SK-N-SH treated with all-trans-retinoic acid at 6 μM for 48 hours (cell line): ENCODE results near the gene GPATCH3.

Experiments used
- ATAC-seq: fragments of 200-7000 bp; cut with Tn5 transposase; 3 replicates; pipeline ENCODE4 v1.9.1; 2020; ENCODE audit warnings: mild to moderate bottlenecking, moderate library complexity
- BACH2 ChIP-seq: fragments of 250-450 bp; sonication (Bioruptor Pico); IDR thresholded peaks from 2 replicates; pipeline ENCODE4 v1.9.0; 2021; ENCODE audit warnings: mild to moderate bottlenecking, borderline replicate concordance
- CREB5 ChIP-seq: fragments of 250-450 bp; sonication (Bioruptor Pico); IDR thresholded peaks from 2 replicates; pipeline ENCODE4 v1.5.1; 2020; ENCODE audit warnings: low read depth, mild to moderate bottlenecking, moderate library complexity
- CSRNP3 ChIP-seq: fragments of 250-450 bp; sonication (Bioruptor Pico); IDR thresholded peaks from 2 replicates; pipeline ENCODE4 v1.5.1; 2021; ENCODE audit warnings: mild to moderate bottlenecking, moderate library complexity
- GLIS3 ChIP-seq: fragments of 250-450 bp; sonication (Bioruptor Pico); IDR thresholded peaks from 2 replicates; pipeline ENCODE4 v1.5.0; 2020; ENCODE audit warnings: mild to moderate bottlenecking, moderate library complexity
- ISL1 ChIP-seq: fragments of 250-450 bp; sonication (Bioruptor Pico); IDR thresholded peaks from 2 replicates; pipeline ENCODE4 v2.1.2; 2022; ENCODE audit warnings: mild to moderate bottlenecking, moderate library complexity
- OSR1 ChIP-seq: fragments of 250-450 bp; sonication (Bioruptor Pico); IDR thresholded peaks from 2 replicates; pipeline ENCODE4 v1.8.0; 2022; ENCODE audit warnings: moderate library complexity, mild to moderate bottlenecking, inconsistent platforms
- PPARA ChIP-seq: fragments of 250-450 bp; sonication (Bioruptor Pico); IDR thresholded peaks from 2 replicates; pipeline ENCODE4 v1.5.0; 2020; ENCODE audit warnings: mild to moderate bottlenecking, borderline replicate concordance
- RARB ChIP-seq: fragments of 250-450 bp; sonication (Bioruptor Pico); IDR thresholded peaks from 2 replicates; pipeline ENCODE4 v1.8.0; 2021; ENCODE audit warnings: mild to moderate bottlenecking, moderate library complexity
- SNAI2 ChIP-seq: fragments of 250-450 bp; sonication (Bioruptor Pico); IDR thresholded peaks from 2 replicates; pipeline ENCODE4 v1.5.0; 2020; ENCODE audit warnings: mild to moderate bottlenecking, moderate library complexity
- TCF4 ChIP-seq: fragments of 250-450 bp; sonication (Bioruptor Pico); IDR thresholded peaks from 2 replicates; pipeline ENCODE4 v1.8.0; 2021; ENCODE audit warnings: mild to moderate bottlenecking, moderate library complexity, borderline replicate concordance
- ZC3H10 ChIP-seq: fragments of 250-450 bp; sonication (Bioruptor Pico); IDR thresholded peaks from 2 replicates; pipeline ENCODE4 v1.5.1; 2021; ENCODE audit warnings: mild to moderate bottlenecking, moderate library complexity
- ZFP3 ChIP-seq: fragments of 250-450 bp; sonication (Bioruptor Pico); IDR thresholded peaks from 2 replicates; pipeline ENCODE4 v1.5.0; 2020; ENCODE audit warnings: mild to moderate bottlenecking, moderate library complexity
- ZFP30 ChIP-seq: fragments of 450-650 bp; formaldehyde crosslinking; IDR thresholded peaks from 2 replicates; pipeline ENCODE4 v1.5.0; 2022; ENCODE audit warnings: mild to moderate bottlenecking, moderate library complexity
- ZNF565 ChIP-seq: fragments of 450-650 bp; formaldehyde crosslinking; conservative IDR thresholded peaks from 2 replicates; pipeline ENCODE4 v1.5.0; 2020; ENCODE audit warnings: low read depth, mild to moderate bottlenecking, moderate library complexity
- ZNF70 ChIP-seq: fragments of 450-650 bp; formaldehyde crosslinking; IDR thresholded peaks from 2 replicates; pipeline ENCODE4 v1.5.0; 2020; ENCODE audit warnings: mild to moderate bottlenecking, moderate library complexity
- ZNF8 ChIP-seq: fragments of 450-650 bp; formaldehyde crosslinking; IDR thresholded peaks from 2 replicates; pipeline ENCODE4 v1.5.0; 2020; ENCODE audit warnings: mild to moderate bottlenecking, moderate library complexity
- TF ChIP-seq, protein P1 (sequence below): fragments of 250-450 bp; sonication (Bioruptor Pico); IDR thresholded peaks from 2 replicates; pipeline ENCODE4 v1.5.0; 2020; ENCODE audit warnings: mild to moderate bottlenecking, moderate library complexity
- TF ChIP-seq, protein P2 (sequence below): fragments of 250-450 bp; sonication (Bioruptor Pico); IDR thresholded peaks from 2 replicates; pipeline ENCODE4 v1.8.0; 2021; ENCODE audit warnings: low read depth, mild to moderate bottlenecking, moderate library complexity, borderline replicate concordance
- TF ChIP-seq, protein P3 (sequence below): fragments of 250-450 bp; sonication (Bioruptor Pico); IDR thresholded peaks from 2 replicates; pipeline ENCODE4 v1.8.0; 2020; ENCODE audit warnings: mild to moderate bottlenecking, moderate library complexity, borderline replicate concordance

Gene GPATCH3

DNA sequence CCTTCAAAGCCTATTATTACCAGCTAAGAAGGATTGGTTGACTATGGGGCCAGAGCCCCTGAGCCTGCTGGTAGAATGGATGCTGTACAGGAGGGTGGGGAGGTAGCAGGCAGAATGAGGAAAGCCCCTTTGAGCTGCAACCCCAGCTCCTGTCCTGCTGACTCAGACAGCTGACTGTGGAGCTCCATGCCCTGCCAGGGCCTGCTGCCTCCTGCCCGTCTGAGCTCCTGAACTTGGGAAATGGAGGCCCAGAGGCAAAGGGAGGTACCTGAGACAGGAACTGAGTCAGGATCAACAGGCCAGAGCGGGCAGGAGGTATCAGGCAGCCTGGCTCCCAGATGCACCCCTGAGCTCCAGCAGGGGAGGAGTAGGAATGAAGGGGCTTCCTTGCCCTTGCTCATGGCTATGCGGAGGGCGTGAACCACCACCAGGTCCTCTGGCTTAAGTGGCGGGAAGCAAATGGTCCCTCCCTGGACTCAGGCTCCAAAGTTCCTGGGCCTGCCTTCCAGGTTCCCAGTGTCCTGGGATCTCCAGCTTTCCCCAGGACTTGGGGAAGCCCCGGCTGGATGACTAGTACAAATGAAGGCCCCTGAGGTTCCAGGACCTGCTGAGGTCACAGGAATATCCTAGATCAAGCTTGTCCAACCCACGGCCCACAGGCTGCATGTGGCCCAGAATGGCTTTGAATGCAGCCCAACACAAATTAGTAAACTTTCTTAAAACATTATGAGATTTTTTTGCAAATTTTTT lies 41.2 kb downstream of the GPATCH3 start:
- no peak for TF ChIP-seq ISL1 (CRISPR knock-in tag)
- TF ChIP-seq, protein P1, sequence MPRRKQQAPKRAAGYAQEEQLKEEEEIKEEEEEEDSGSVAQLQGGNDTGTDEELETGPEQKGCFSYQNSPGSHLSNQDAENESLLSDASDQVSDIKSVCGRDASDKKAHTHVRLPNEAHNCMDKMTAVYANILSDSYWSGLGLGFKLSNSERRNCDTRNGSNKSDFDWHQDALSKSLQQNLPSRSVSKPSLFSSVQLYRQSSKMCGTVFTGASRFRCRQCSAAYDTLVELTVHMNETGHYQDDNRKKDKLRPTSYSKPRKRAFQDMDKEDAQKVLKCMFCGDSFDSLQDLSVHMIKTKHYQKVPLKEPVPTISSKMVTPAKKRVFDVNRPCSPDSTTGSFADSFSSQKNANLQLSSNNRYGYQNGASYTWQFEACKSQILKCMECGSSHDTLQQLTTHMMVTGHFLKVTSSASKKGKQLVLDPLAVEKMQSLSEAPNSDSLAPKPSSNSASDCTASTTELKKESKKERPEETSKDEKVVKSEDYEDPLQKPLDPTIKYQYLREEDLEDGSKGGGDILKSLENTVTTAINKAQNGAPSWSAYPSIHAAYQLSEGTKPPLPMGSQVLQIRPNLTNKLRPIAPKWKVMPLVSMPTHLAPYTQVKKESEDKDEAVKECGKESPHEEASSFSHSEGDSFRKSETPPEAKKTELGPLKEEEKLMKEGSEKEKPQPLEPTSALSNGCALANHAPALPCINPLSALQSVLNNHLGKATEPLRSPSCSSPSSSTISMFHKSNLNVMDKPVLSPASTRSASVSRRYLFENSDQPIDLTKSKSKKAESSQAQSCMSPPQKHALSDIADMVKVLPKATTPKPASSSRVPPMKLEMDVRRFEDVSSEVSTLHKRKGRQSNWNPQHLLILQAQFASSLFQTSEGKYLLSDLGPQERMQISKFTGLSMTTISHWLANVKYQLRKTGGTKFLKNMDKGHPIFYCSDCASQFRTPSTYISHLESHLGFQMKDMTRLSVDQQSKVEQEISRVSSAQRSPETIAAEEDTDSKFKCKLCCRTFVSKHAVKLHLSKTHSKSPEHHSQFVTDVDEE (CRISPR knock-in tag), result no peak
- TF ChIP-seq TCF4 (CRISPR knock-in tag), result no peak
- TF ChIP-seq ZNF565 (CRISPR knock-in tag), result no peak
- no peak for TF ChIP-seq OSR1 (CRISPR knock-in tag)
- no peak for TF ChIP-seq PPARA
- no peak for TF ChIP-seq ZC3H10 (CRISPR knock-in tag)
- TF ChIP-seq, protein P2, sequence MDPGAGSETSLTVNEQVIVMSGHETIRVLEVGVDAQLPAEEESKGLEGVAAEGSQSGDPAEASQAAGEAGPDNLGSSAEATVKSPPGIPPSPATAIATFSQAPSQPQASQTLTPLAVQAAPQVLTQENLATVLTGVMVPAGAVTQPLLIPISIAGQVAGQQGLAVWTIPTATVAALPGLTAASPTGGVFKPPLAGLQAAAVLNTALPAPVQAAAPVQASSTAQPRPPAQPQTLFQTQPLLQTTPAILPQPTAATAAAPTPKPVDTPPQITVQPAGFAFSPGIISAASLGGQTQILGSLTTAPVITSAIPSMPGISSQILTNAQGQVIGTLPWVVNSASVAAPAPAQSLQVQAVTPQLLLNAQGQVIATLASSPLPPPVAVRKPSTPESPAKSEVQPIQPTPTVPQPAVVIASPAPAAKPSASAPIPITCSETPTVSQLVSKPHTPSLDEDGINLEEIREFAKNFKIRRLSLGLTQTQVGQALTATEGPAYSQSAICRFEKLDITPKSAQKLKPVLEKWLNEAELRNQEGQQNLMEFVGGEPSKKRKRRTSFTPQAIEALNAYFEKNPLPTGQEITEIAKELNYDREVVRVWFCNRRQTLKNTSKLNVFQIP, result no peak
- no peak for TF ChIP-seq SNAI2 (CRISPR knock-in tag)
- no peak for TF ChIP-seq ZFP30 (CRISPR knock-in tag)
- TF ChIP-seq BACH2 (CRISPR knock-in tag), result no peak
- TF ChIP-seq ZFP3, result no peak
- no peak for ATAC-seq

DNA sequence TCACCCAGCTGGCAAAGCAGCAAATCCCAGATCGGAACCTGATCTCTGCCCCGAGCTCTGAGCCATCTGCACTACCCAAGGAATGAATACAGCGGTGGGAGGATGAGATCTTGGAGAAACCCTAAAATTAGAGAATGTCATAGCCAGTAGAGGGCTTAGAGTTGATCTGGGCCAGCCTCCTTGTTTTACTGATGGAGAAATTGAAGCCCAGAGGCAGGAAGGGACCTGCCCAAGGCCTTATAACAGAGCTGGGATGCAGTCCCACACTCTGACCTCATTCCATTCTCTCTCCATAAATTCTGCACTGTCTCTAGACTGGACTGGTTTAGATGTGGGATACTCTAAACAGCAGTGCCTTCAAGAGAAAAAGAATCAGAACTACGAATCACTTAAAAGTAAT lies 42.1 kb downstream of the GPATCH3 start:
- ATAC-seq, result peak; percentile 24
- no peak for TF ChIP-seq ZNF70 (CRISPR knock-in tag)
- no peak for TF ChIP-seq ZFP30 (CRISPR knock-in tag)
- no peak for TF ChIP-seq RARB
- TF ChIP-seq GLIS3 (CRISPR knock-in tag), result no peak
- no peak for TF ChIP-seq CSRNP3 (CRISPR knock-in tag)
- TF ChIP-seq, protein P3, sequence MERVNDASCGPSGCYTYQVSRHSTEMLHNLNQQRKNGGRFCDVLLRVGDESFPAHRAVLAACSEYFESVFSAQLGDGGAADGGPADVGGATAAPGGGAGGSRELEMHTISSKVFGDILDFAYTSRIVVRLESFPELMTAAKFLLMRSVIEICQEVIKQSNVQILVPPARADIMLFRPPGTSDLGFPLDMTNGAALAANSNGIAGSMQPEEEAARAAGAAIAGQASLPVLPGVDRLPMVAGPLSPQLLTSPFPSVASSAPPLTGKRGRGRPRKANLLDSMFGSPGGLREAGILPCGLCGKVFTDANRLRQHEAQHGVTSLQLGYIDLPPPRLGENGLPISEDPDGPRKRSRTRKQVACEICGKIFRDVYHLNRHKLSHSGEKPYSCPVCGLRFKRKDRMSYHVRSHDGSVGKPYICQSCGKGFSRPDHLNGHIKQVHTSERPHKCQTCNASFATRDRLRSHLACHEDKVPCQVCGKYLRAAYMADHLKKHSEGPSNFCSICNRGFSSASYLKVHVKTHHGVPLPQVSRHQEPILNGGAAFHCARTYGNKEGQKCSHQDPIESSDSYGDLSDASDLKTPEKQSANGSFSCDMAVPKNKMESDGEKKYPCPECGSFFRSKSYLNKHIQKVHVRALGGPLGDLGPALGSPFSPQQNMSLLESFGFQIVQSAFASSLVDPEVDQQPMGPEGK (CRISPR knock-in tag), result no peak
- TF ChIP-seq OSR1 (CRISPR knock-in tag), result no peak
- no peak for TF ChIP-seq CREB5 (CRISPR knock-in tag)
- TF ChIP-seq SNAI2 (CRISPR knock-in tag), result no peak
- no peak for TF ChIP-seq ZNF565 (CRISPR knock-in tag)
- no peak for TF ChIP-seq BACH2 (CRISPR knock-in tag)
- no peak for TF ChIP-seq ZNF8 (CRISPR knock-in tag)
- TF ChIP-seq, protein P1 (CRISPR knock-in tag), result no peak
- no peak for TF ChIP-seq ZC3H10 (CRISPR knock-in tag)
